SKM-1 treated with dmso at 0.1 percent for 144 hours (cell line): Measurements from ENCODE around the gene RNF208.
A peak's percentile ranks its signal among the peaks of the same experiment; 100 is the strongest.
"Not testable (repeated sequence)": the region's sequence is repeated elsewhere in the genome, so short reads cannot be mapped to it uniquely, and the experiment has no call there.

ENCODE experiments used
- DNase-seq: peaks from one replicate; lab custom pipeline; 2025; ENCODE audit not compliant: unreplicated experiment; lab: John Stamatoyannopoulos, UW

Gene RNF208

GRCh38 chr9:137240318-137240840, 18.3 kb upstream of the RNF208 start:
- DNase-seq, result peak; percentile 62

- DNase-seq, result not testable (repeated sequence)
Measured at GRCh38 chr9:137239541-137240200, 17.6 kb upstream of the RNF208 start.

- no peak for DNase-seq
Measured at GRCh38 chr9:137237759-137238726, 16.0 kb upstream of the RNF208 start.

GRCh38 chr9:137236936-137237421, 14.9 kb upstream of the RNF208 start:
- no peak for DNase-seq

- DNase-seq, result peak; percentile 77
Measured at GRCh38 chr9:137236238-137236935, 14.3 kb upstream of the RNF208 start.

- DNase-seq, result no peak
Measured at GRCh38 chr9:137235424-137236237, 13.6 kb upstream of the RNF208 start.

- DNase-seq, result no peak
Measured at GRCh38 chr9:137234758-137235423, 12.9 kb upstream of the RNF208 start.

- DNase-seq, result no peak
Measured at GRCh38 chr9:137234055-137234697, 12.1 kb upstream of the RNF208 start.

GRCh38 chr9:137233143-137233980, 11.3 kb upstream of the RNF208 start:
- no peak for DNase-seq

- no peak for DNase-seq
Measured at GRCh38 chr9:137232510-137232909, 10.5 kb upstream of the RNF208 start.

GRCh38 chr9:137232101-137232500, 10.1 kb upstream of the RNF208 start:
- no peak for DNase-seq

- no peak for DNase-seq
Measured at GRCh38 chr9:137231372-137232039, 9.5 kb upstream of the RNF208 start.

- no peak for DNase-seq
Measured at GRCh38 chr9:137230705-137231371, 8.8 kb upstream of the RNF208 start, which contains the start of gene SLC34A3. Gene SLC34A3 (plus strand): TSS chr9:137230901. CDS start chr9:137231703, 802 bp downstream.

- DNase-seq, result no peak
Measured at GRCh38 chr9:137229903-137230704, 8.1 kb upstream of the RNF208 start.

GRCh38 chr9:137228968-137229896, 7.2 kb upstream of the RNF208 start:
- DNase-seq, result no peak
